ENCODE results near the gene MEF2C.

DNA sequence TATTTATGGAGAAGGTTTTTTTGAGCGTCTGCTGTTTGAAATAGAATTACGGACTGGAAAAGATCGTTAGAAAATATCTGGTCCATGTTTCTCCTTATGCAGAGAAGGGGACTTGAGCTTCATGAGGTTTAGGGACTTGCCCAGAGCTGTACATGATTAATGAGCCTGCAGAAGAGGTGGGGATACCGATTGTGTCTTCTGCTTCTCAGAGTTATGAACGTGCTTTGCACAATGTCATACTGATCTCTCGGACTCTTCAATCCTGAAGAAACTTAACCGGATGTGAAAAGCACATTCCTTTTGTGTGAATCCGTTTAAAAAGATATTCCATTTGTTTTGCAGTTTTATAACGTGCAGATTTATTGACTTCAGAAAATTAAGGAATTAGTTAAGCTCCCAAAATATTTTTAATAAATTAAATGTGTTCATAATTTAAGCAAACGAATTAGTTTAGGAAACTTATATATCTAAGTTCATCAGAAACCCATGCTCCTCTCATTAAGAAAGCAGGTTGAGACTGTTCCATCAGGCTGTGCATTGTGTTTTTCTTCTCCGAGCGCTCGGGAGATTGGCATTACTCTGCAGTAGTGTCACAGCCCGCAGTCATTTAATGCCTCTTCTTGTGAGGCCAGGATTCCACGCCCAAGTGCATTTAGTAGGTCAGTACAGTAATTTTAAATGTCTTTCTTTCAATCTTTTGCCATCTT lies 40.8 kb upstream of the MEF2C start:
- TF ChIP-seq EZH2phosphoT487 (IDR thresholded peaks at IDR 0.05; ENCODE audit: borderline replicate concordance, low read length): no peak
- TF ChIP-seq, protein P1, sequence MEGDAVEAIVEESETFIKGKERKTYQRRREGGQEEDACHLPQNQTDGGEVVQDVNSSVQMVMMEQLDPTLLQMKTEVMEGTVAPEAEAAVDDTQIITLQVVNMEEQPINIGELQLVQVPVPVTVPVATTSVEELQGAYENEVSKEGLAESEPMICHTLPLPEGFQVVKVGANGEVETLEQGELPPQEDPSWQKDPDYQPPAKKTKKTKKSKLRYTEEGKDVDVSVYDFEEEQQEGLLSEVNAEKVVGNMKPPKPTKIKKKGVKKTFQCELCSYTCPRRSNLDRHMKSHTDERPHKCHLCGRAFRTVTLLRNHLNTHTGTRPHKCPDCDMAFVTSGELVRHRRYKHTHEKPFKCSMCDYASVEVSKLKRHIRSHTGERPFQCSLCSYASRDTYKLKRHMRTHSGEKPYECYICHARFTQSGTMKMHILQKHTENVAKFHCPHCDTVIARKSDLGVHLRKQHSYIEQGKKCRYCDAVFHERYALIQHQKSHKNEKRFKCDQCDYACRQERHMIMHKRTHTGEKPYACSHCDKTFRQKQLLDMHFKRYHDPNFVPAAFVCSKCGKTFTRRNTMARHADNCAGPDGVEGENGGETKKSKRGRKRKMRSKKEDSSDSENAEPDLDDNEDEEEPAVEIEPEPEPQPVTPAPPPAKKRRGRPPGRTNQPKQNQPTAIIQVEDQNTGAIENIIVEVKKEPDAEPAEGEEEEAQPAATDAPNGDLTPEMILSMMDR (IDR thresholded peaks at IDR 0.05; ENCODE audit: low read depth, low read length, poor library complexity, severe bottlenecking): no peak

Measured in DOHH2 (cell line).